HG03460 (cell line): ENCODE results near the gene BCL7C.
"Not testable (repeated sequence)": the region's sequence is repeated elsewhere in the genome, so short reads cannot be mapped to it uniquely, and the experiment has no call there.

Source experiments
- ATAC-seq: cut with Tn5 transposase; IDR thresholded peaks from one replicate; pipeline ENCODE4 v1.9.1; 2021; ENCODE audit not compliant: unreplicated experiment

BCL7C gene

GRCh38 chr16:30896261-30896888 lies 2.5 kb upstream of the BCL7C start, which contains the start of gene CTF1:
CTF1 (plus strand) TSS chr16:30896614; CDS start chr16:30896644, 30 bp downstream.
- ATAC-seq = no peak

- no peak for ATAC-seq
These were observed 1.9 kb upstream of the BCL7C start for GRCh38 chr16:30895627-30896260.

- ATAC-seq = no peak
These were observed 877 bp upstream of the BCL7C start for GRCh38 chr16:30894540-30895368.

GRCh38 chr16:30893417-30893743 lies 497 bp downstream of the BCL7C start:
- no peak for ATAC-seq

- no peak for ATAC-seq
These were observed 1.0 kb downstream of the BCL7C start for GRCh38 chr16:30892670-30893416.

- ATAC-seq = not testable (repeated sequence)
These were observed 2.6 kb downstream of the BCL7C start for GRCh38 chr16:30891043-30891823.

- no peak for ATAC-seq
These were observed 4.2 kb downstream of the BCL7C start for GRCh38 chr16:30889721-30890120.

GRCh38 chr16:30888856-30889499 lies 4.9 kb downstream of the BCL7C start:
- no peak for ATAC-seq

GRCh38 chr16:30887927-30888326 lies 6.0 kb downstream of the BCL7C start:
- no peak for ATAC-seq

- no peak for ATAC-seq
These were observed 7.7 kb downstream of the BCL7C start for GRCh38 chr16:30886145-30886544.

GRCh38 chr16:30885196-30885595 lies 8.7 kb downstream of the BCL7C start:
- no peak for ATAC-seq

GRCh38 chr16:30884760-30885159 lies 9.1 kb downstream of the BCL7C start:
- ATAC-seq = peak; percentile 48

- no peak for ATAC-seq
These were observed 11.2 kb downstream of the BCL7C start for GRCh38 chr16:30882429-30883310.

GRCh38 chr16:30876867-30877266 lies 17.0 kb downstream of the BCL7C start:
- ATAC-seq = no peak

- ATAC-seq = no peak
These were observed 17.7 kb downstream of the BCL7C start for GRCh38 chr16:30875871-30876801.

- peak; percentile 77 for ATAC-seq
These were observed 18.8 kb downstream of the BCL7C start for GRCh38 chr16:30874821-30875717.

- ATAC-seq = no peak
These were observed 19.5 kb downstream of the BCL7C start for GRCh38 chr16:30874244-30874820.
